Measurements from ENCODE around the gene PBX1.

PBX1 gene

GRCh38 chr1:164780863-164781262, 221.9 kb downstream of the PBX1 start (continued):
- TF ChIP-seq, protein P1, sequence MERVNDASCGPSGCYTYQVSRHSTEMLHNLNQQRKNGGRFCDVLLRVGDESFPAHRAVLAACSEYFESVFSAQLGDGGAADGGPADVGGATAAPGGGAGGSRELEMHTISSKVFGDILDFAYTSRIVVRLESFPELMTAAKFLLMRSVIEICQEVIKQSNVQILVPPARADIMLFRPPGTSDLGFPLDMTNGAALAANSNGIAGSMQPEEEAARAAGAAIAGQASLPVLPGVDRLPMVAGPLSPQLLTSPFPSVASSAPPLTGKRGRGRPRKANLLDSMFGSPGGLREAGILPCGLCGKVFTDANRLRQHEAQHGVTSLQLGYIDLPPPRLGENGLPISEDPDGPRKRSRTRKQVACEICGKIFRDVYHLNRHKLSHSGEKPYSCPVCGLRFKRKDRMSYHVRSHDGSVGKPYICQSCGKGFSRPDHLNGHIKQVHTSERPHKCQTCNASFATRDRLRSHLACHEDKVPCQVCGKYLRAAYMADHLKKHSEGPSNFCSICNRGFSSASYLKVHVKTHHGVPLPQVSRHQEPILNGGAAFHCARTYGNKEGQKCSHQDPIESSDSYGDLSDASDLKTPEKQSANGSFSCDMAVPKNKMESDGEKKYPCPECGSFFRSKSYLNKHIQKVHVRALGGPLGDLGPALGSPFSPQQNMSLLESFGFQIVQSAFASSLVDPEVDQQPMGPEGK (tag by site-specific recombination; IDR thresholded peaks at IDR 0.05), result no peak
- no peak for TF ChIP-seq ZNF777 (tag by site-specific recombination; IDR thresholded peaks at IDR 0.05; ENCODE audit: borderline replicate concordance)
- TF ChIP-seq, protein P2, sequence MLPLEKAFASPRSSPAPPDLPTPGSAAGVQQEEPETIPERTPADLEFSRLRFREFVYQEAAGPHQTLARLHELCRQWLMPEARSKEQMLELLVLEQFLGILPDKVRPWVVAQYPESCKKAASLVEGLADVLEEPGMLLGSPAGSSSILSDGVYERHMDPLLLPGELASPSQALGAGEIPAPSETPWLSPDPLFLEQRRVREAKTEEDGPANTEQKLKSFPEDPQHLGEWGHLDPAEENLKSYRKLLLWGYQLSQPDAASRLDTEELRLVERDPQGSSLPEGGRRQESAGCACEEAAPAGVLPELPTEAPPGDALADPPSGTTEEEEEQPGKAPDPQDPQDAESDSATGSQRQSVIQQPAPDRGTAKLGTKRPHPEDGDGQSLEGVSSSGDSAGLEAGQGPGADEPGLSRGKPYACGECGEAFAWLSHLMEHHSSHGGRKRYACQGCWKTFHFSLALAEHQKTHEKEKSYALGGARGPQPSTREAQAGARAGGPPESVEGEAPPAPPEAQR (tag by site-specific recombination; IDR thresholded peaks at IDR 0.05), result no peak
- TF ChIP-seq TRIM28 (IDR thresholded peaks at IDR 0.05; ENCODE audit: borderline replicate concordance, low read length), result peak; percentile 58; the same call in 1 of the 2 replicates
- TF ChIP-seq SP7 (tag by site-specific recombination; IDR thresholded peaks at IDR 0.05), result 0 out of 2 replicates have a peak, but pooled peaks have one; percentile 35
- TF ChIP-seq SP2 (tag by site-specific recombination; IDR thresholded peaks at IDR 0.05), result no peak
- no peak for TF ChIP-seq ZNF121 (tag by site-specific recombination; IDR thresholded peaks at IDR 0.05)
- no peak for TF ChIP-seq ZNF140 (tag by site-specific recombination; IDR thresholded peaks at IDR 0.05)
- TF ChIP-seq ZSCAN23 (tag by site-specific recombination; IDR thresholded peaks at IDR 0.05), result no peak
- TF ChIP-seq KLF1 (tag by site-specific recombination; IDR thresholded peaks at IDR 0.05), result no peak
- TF ChIP-seq ZNF660 (tag by site-specific recombination; IDR thresholded peaks at IDR 0.05), result no peak
- no peak for TF ChIP-seq ZNF416 (tag by site-specific recombination; IDR thresholded peaks at IDR 0.05)

DNA sequence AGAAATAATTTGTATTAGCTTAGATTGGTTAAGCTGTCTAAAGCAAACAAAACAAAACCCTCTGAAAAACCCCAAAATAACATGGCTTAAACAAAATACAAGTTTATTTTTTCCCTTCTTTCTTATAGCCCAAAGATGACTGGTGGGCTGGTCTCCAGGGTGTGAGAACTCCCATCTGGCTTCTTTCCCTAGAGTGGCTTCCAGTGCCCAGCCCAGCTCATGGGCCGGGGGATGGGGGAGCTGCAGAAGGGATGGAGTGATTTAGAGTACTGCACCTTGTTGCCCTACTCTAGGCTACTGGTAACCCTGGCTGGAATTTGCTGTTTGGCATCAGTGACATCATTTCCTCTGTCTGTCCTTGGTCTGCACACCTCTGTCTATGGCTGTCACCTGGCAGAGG, 223.0 kb downstream of the PBX1 start:
- no peaks in the 10 kb centered on the region for H3K36me3 ChIP-seq (ENCODE audit: control insufficient read depth in 2 of 2, insufficient read depth in 1 of 2, low read length in 2 of 2)
- H3K9me3 ChIP-seq (ENCODE audit: control insufficient read depth, insufficient read depth, low read depth, low read length), result no peaks in the 10 kb centered on the region
- POLR2A ChIA-PET, result no interaction called here
- CTCF ChIA-PET, result interaction anchor here (0.7 kb wide), 1 partner anchor 287 kb away, joined by 3 read pairs; no protein-coding TSS in a partner anchor
- 0 out of 2 replicates have a peak, but pooled peaks cover 4% of the 10 kb centered on the region for H3K4me1 ChIP-seq (ENCODE audit: control insufficient read depth, insufficient read depth, low read length)
- H3K4me3 ChIP-seq (ENCODE audit: low read depth, low read length), result no peak overlapping the region
- no peak for TF ChIP-seq FEZF1 (tag by site-specific recombination; IDR thresholded peaks at IDR 0.05)
- TF ChIP-seq, protein P3, sequence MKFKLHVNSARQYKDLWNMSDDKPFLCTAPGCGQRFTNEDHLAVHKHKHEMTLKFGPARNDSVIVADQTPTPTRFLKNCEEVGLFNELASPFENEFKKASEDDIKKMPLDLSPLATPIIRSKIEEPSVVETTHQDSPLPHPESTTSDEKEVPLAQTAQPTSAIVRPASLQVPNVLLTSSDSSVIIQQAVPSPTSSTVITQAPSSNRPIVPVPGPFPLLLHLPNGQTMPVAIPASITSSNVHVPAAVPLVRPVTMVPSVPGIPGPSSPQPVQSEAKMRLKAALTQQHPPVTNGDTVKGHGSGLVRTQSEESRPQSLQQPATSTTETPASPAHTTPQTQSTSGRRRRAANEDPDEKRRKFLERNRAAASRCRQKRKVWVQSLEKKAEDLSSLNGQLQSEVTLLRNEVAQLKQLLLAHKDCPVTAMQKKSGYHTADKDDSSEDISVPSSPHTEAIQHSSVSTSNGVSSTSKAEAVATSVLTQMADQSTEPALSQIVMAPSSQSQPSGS (tag by site-specific recombination; IDR thresholded peaks at IDR 0.05; ENCODE audit: low read depth), result peak; percentile 19; the same call in 1 of the 2 replicates
- H3K27ac ChIP-seq (ENCODE audit: extremely low read depth, low read depth, low read length), result no peak overlapping the region

DNA sequence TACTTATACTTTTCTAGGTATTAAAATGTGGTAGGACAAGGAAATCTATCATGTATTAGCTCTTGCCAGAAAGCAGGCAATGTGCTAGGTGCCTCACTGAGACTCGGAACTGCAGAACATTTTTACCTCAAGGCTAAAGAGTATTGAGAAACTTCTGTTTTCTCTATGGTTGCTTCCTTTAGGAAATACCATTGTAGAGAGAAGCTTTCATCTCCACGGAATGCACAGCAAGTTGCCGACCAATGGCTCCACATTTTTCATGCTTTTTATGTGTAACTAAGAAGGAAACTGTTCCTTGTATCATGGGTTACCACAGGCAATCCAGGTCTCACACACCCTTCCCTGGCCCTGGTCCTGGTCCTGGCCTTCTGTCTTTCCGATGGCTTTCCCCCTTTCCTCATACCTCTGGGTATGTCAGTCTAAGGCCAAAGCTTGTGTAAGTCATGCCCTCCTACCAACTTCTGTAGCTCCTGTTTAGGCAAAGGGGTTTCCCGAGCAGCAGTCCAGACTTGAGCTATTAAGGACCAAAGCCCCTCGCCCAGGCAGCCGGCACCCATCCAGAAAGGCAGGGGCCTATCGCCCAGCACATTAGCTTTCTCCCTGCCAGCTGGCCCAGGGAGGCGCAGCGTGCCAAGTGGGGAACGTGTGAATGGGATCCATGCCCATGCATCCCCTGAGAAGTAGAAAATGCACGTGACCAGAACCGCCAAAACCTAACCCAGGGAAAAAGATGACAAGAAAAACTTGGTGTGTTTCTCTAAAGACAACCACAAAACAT, 225.0 kb downstream of the PBX1 start:
- Histone ChIP-seq H3K9me3 (ENCODE audit: control insufficient read depth, insufficient read depth, low read depth, low read length) (no peaks in the 10 kb centered on the region), H3K36me3 (ENCODE audit: control insufficient read depth in 2 of 2, insufficient read depth in 1 of 2, low read length in 2 of 2) (no peaks in the 10 kb centered on the region), H3K27ac (ENCODE audit: extremely low read depth, low read depth, low read length) (no peak overlapping the region), H3K4me3 (ENCODE audit: low read depth, low read length) (no peak overlapping the region), H3K4me1 (ENCODE audit: control insufficient read depth, insufficient read depth, low read length) (peaks cover 11% of the 10 kb centered on the region)
- POLR2A ChIA-PET, result no interaction called here
- TF ChIP-seq ZBTB11 (tag by site-specific recombination; conservative IDR thresholded peaks at IDR 0.05; ENCODE audit: low read depth), result no peak
- TF ChIP-seq ZBTB20 (tag by site-specific recombination; IDR thresholded peaks at IDR 0.05), result no peak
- no peak for TF ChIP-seq ZNF366 (tag by site-specific recombination; conservative IDR thresholded peaks at IDR 0.05)
- TF ChIP-seq, protein P4, sequence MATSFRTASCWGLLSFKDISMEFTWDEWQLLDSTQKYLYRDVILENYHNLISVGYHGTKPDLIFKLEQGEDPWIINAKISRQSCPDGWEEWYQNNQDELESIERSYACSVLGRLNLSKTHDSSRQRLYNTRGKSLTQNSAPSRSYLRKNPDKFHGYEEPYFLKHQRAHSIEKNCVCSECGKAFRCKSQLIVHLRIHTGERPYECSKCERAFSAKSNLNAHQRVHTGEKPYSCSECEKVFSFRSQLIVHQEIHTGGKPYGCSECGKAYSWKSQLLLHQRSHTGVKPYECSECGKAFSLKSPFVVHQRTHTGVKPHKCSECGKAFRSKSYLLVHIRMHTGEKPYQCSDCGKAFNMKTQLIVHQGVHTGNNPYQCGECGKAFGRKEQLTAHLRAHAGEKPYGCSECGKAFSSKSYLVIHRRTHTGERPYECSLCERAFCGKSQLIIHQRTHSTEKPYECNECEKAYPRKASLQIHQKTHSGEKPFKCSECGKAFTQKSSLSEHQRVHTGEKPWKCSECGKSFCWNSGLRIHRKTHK (tag by site-specific recombination; IDR thresholded peaks at IDR 0.05), result no peak
- TF ChIP-seq ZFP41 (tag by site-specific recombination; IDR thresholded peaks at IDR 0.05; ENCODE audit: borderline replicate concordance), result no peak
- TF ChIP-seq ZNF10 (tag by site-specific recombination; IDR thresholded peaks at IDR 0.05), result no peak
- no peak for TF ChIP-seq ZNF521 (tag by site-specific recombination; IDR thresholded peaks at IDR 0.05)
- TF ChIP-seq ZNF580 (tag by site-specific recombination; IDR thresholded peaks at IDR 0.05), result no peak
- no peak for TF ChIP-seq GLI2 (tag by site-specific recombination; IDR thresholded peaks at IDR 0.05; ENCODE audit: borderline replicate concordance, low read depth)
- CTCF ChIA-PET, result interaction anchor here (0.6 kb wide), 2 partner anchors 8 to 501 kb away, joined by 3 read pairs; no protein-coding TSS in a partner anchor
